GM18868 (cell line): ENCODE data around the gene ARHGEF28.
A peak's percentile ranks its signal among the peaks of the same experiment; 100 is the strongest.

ENCODE experiments used
- ATAC-seq: cut with Tn5 transposase; IDR thresholded peaks from one replicate; pipeline ENCODE4 v1.9.1; 2021; ENCODE audit warnings: mild to moderate bottlenecking, moderate library complexity; ENCODE audit not compliant: unreplicated experiment

Gene ARHGEF28

GRCh38 chr5:73896097-73896496 lies 270.1 kb downstream of the ARHGEF28 start:
- ATAC-seq = no peak

GRCh38 chr5:73896668-73897067 lies 270.7 kb downstream of the ARHGEF28 start:
- ATAC-seq = no peak

GRCh38 chr5:73897893-73898292 lies 271.9 kb downstream of the ARHGEF28 start:
- no peak for ATAC-seq

- ATAC-seq = peak; percentile 84
These were observed 273.1 kb downstream of the ARHGEF28 start for GRCh38 chr5:73899055-73899454.

DNA sequence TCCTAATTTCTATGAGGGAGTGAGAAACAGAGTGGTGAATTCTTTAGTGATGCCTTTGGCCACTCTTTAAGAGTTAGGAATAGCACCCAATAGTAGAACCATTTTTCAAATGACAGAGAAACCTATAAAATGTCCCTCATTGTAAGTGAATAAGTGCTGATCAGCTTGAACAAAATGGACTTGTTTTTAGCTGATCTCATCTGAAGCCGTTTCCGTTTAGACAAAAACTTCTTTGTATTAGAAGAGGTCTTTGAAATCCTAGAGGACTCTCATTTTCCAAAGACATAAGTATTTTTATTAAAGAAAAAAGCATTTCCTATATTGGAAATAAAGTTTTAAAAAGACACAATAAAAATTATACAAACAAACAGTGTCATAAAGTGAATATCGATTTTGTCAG lies 273.9 kb downstream of the ARHGEF28 start:
- no peak for ATAC-seq

- ATAC-seq = no peak
These were observed 274.6 kb downstream of the ARHGEF28 start for GRCh38 chr5:73900566-73900965.

DNA sequence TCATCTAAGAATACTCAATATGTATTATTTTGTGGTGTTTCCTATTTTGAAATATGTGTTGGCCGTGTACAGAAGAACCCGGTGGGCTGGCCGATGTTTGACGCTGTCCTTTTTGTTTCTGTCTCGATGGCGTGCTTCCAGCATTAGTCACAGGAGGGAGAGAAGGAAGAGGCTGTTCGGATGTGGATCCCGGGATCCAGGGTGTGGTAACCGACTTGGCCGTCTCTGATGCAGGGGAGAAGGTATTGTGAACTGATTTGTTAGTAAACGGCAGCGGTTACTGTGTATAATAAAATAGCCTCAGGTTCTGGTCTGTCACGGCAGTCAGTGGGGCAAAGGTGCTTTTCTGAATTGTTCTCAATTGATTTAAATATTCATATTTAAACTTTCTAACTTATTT lies 275.0 kb downstream of the ARHGEF28 start:
- no peak for ATAC-seq

DNA sequence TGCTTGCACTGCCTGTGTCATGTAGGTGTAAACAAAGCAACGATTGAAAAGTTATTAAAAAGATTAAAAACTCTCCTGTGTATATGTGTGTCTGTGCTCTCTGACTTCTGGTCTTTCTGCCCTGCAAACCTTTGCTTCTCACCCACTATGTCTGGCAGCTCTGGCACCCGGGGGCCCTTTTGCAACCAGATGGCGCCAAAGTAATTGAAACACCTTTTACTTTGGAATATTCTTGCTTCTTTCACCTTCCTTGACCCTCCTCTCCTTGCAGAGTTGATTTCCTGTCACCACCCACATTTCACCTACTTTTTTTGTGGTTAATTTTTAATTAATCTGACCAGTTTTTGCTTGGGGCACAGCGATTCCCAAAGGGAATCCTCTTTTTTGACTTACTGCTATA lies 275.5 kb downstream of the ARHGEF28 start:
- no peak for ATAC-seq

DNA sequence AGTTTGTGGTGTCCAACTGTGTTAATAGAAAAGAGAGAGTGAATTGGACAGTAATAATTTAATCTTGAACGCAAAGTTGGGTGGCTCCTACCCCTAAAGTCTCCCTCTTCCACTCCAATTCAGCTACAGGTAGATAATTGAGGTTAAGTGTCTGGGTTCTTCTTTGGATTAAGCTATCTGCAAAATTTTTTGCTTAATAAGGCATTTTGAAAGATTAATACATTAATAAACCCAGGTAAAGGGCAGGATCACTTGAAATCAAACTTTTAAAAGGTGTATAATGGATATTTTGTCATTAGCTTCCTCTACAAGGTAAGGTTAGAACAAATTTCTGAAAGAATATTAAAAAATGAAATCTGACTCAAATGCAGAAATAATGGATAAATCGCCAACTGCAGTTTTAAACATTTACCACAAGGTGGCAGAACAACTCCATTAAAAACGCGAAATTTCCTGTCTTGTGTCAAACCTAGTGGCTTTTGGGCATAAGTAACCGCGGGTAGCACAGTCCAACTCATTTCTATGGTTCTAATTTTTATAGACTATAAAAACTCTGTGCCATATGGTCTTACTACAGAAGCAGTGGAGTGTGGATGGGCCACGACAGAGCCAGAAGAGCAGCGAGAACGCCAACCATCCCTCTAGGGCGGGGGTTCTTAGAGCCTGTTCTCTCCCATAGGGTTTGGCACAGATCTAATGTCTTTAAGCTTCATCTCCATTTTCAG lies 276.5 kb downstream of the ARHGEF28 start:
- ATAC-seq = no peak

GRCh38 chr5:73903169-73903568 lies 277.2 kb downstream of the ARHGEF28 start:
- no peak for ATAC-seq

- ATAC-seq = no peak
These were observed 280.3 kb downstream of the ARHGEF28 start for GRCh38 chr5:73906277-73906676.

DNA sequence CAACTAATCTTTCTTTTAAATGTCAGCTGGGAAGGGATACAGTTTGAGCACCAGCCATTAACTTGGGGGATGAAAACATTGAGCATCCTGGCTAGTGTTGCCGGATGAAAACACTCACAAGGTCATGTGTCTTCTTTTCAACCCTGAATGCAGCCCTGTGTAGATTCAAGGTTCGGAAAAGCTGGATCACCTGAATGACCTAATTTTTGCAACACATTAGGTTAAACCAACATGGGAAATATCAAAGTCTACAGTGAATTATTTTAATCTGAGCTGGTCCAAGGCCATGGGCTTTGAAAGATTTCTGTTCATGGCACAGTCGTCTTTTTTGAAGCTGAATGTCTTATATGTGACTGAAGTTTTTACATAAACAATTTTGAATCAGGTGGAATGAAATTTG lies 281.2 kb downstream of the ARHGEF28 start:
- ATAC-seq = no peak

GRCh38 chr5:73908395-73908794 lies 282.4 kb downstream of the ARHGEF28 start:
- ATAC-seq = no peak

GRCh38 chr5:73908846-73909245 lies 282.9 kb downstream of the ARHGEF28 start:
- no peak for ATAC-seq

- ATAC-seq = no peak
These were observed 283.5 kb downstream of the ARHGEF28 start for GRCh38 chr5:73909474-73909873.

- ATAC-seq = no peak
These were observed 285.9 kb downstream of the ARHGEF28 start for GRCh38 chr5:73911761-73912393.

DNA sequence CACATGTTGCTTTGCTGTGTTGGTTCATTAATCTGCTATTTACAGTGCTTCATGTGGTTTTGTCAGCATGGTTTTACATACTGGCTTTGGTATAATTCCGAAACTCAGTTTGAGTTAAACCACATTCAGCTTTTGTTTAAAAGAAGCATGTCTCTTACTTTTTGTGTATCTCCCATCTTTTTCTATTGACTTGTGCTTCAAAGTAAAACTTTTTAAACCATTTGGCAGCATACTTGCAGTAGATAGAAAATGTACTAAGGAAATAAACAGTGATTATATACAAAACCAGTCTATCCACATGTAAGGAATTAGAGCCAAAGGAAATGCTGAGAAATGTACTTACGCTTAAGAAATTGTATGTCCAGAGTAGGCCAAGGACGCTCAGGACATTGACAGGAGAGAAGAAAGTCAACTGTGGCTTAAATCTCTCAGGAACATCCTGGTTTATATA lies 286.9 kb downstream of the ARHGEF28 start:
- no peak for ATAC-seq

DNA sequence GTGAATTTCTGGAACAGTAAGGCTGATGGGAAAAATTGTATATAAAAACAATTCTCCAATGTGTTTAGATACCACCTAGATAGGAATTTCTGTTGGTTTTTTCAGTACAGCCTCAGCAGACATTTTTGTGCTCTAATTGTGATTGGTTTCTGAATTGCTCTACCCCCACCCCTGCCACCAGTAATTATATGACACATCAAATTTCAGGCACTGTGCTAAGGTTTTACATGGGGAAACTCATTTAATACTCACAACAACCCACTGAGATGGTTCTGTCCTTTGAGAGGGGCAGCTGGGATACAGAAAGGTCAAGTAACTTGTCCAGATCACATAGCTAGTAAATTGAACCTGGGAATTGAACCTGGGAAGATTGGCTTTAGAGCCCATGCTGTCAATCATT lies 288.0 kb downstream of the ARHGEF28 start:
- ATAC-seq = no peak

DNA sequence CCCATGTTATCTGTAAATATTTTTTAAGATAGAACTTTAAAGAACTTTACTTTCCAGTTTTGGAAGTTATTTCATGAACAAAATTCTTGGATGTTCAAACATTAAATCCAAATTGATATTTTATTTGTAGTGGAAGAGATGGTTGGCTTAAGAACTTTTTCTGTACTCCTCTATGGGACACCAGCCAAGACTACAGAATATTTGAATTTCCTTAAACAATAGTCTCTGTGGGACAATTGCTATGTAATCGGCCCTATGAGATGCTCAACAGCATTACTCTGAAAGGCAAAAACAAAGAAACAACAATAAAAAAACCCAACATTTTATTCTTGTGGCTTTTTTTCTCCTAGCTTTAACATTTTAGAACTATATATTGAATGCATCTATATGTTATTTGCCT lies 289.3 kb downstream of the ARHGEF28 start:
- no peak for ATAC-seq

GRCh38 chr5:73917433-73917832 lies 291.4 kb downstream of the ARHGEF28 start:
- ATAC-seq = no peak

DNA sequence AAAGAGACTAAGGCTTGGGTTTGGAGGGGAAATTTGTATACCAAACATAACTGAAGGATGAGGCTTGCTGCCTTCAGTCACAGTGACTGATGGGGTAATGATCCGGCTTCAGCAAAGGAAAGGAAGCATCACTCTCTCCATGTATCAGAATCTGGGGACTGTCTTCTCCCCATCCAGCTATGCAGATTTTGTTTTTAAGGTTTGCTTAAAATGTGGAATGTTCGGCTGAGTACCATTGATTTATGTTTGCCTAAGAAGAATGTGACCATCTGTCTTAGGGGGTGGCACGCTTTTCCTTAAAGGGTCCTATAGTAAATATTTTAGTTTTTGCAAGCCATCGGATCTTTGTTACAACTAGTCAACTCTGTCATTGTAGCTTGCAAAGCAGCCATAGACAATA lies 291.9 kb downstream of the ARHGEF28 start:
- ATAC-seq = no peak

DNA sequence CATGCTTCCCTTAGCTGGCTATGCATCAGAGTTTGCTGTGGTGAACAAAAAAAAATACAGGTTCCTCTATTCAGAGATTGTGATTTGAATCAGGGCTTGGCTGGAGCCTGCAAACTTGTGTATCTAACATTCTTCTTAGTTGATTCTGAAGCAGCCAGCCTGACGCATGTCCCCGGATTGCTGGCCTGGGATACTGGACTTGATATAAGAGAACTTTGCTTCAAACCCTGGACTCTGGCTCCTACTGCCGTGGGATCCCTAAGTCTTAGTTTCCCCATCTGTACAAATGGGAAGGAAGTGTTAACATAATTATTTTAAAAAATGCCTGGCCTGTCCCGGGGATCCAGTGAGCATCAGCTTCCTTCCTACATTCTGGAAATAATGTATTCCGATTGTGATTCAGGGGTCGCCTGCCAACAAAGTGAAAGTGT lies 292.8 kb downstream of the ARHGEF28 start:
- no peak for ATAC-seq

GRCh38 chr5:73921741-73922140 lies 295.7 kb downstream of the ARHGEF28 start:
- ATAC-seq = no peak
